T-helper 1 cell (primary cell): ENCODE data around the gene FOXF1.

Experiments
- DNase-seq, 5 donors: peaks; one replicate each; pipeline ENCODE4 v3.0.0-alpha.2; 2012 to 2020

FOXF1 gene

DNA sequence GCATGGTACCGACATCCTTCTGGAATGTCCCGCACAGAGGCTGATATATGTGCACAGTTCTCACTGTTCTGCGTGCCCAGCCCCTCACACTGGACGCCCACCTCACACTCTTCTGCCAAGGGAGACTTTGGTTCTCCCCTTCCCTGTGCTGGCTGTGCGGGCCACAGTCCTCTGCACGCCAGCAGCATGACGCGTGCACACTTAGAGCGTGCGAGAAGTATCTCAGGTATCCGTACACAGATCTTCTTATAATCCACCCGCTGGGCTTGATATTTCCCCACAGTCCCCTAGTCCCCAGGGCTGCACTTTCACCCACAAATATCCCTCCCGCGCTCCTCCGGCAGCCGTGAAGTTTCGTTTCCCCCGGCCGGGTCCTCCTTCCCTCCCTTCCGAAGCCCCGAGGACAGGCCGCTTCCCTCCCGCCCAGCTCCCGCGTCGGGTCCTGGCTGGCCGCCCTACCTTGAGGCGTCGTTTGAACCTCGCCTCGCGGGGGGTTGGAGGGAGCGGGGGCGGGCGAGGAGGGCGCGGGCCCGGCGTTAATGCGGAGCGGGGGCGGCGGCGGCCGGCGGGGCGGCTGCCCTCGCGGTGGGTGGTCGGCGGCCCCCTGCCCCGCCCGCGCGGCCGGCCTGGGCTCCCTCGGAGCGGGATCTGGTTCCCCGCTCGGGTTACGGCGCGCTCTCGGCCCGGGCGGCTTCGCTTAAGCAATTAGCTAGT is 5.0 kb upstream of the FOXF1 start:
- no peak for DNase-seq

DNA sequence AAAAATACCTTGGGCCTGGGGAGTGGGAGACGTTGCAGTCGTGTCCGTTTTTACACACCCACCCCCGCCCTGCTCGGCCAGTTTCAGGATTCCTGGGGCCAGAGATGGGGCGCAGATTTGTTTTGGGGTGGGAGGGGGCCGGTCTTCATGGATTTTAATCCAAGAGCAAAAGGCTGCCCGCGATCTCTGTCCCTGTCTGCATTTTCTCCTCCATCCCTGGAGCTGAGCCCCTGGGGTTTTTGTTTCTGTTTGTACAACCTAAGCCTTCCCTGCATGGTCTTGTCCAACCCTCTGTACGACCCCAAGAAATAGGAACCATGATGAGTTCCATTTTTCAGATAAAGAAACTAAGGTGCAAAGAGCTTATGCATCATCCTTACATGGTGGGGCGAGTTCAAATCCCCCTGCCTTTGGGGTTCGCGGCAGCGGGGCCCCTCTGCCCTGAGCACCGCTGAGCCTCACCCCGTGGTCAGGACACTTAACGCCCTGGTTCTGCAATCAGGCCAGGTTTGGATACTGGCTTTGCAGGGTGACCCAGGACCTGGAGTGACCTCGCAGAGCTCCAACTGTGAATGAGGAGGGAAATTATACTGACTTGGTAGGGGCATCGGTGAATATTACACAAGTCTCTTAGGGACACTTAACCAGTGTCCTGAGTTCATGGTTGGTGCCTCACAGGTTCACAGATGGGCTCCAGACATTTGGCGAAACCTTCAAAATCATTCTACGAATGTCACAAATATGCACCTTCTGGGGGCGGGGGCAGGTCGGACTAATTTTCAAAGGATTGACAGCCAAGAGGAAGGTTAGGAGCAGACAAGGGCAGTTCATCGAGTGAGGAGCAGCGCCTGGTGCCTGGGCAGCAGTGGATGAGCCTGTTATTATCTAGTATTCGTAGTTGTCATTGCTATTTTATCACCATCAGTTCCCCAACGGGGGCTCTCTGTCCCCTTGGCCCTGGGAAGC is 4.1 kb upstream of the FOXF1 start:
- no peak for DNase-seq

DNA sequence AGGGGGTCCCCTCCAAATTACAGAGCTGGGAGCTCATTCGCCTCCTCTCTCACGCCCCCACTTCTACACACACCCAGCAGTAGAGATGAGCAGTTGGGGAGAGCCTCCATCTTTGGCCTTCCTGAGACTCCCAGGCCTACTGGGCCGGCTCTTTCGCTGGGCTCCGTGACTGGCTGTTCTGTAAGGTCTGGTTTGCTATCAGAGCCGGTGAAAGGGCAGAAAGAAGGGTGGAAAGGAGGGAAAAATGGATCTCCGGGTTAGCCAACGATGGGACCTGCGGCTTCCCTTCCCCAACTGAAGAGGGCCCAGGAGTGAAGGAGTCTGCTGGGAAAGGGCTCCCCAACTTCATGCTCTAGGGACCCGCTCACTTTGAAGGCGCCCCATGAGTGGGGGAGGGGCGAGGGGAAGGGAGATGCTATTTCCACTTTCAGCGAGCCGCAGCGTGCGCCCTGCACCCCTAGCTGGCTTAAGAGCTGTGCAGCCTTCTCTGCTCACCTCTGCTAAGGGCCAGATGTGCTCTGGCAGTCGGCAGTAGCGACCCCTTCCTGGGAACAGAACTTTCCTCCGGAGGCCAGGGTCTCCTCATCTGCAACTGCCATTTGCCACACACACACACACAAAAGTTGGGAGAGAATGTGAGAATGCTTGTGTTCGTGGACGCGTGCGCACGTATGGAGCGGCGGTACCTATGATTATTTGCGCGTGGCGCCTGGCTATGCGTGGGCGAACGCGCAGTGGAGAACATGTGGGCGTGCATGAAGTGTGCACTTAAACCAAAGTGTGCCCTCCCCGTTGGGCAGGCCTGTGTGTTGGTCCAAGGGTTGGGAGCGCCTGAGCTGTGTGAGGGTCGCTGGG is 2.9 kb upstream of the FOXF1 start:
- no peak for DNase-seq

DNA sequence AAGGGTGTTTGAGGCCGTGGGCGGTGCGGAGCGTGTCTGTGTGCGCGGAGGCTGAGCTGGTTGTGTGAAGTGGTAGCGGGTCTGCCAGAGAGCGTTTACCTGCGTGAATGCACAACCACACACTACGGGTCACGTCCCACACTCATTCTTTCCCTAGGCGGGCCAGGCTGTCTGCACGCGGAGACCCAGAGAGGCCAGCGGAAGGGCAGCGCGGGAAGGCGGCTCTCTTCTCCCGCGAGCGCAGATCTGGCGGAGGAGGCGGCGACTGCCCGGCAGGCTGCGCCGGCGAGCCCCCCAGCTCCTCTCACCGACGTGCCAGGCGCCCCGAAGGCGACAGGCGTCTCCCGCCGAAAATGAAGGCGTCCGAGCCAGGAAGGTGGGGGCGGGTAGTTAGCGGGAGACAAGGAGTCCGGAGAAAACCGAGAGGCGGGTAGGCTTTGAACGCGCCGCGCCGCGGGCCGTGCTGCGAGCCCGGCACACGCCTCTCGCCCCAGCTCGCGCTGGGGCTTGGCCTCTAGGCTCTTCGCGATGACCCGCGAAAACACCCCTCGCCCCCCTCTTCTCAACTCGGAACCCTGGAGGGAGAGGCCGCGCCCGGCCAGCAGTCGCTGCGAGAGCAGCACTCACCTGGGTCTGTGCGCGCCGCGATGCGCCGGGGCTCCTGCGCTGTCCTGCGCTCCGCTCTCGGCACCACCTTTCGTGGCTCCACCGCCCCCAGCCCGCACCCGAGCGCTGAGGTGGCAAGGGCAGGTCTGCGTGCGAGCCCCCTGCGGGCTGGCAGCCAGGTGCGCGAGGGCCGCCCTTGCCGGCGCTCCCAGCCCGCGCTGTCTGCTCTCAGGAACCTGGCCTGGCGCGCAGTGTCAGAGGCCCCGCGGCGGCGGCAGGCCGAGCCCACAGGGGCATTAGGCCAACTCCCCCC is 2.0 kb upstream of the FOXF1 start:
- no peak for DNase-seq

DNA sequence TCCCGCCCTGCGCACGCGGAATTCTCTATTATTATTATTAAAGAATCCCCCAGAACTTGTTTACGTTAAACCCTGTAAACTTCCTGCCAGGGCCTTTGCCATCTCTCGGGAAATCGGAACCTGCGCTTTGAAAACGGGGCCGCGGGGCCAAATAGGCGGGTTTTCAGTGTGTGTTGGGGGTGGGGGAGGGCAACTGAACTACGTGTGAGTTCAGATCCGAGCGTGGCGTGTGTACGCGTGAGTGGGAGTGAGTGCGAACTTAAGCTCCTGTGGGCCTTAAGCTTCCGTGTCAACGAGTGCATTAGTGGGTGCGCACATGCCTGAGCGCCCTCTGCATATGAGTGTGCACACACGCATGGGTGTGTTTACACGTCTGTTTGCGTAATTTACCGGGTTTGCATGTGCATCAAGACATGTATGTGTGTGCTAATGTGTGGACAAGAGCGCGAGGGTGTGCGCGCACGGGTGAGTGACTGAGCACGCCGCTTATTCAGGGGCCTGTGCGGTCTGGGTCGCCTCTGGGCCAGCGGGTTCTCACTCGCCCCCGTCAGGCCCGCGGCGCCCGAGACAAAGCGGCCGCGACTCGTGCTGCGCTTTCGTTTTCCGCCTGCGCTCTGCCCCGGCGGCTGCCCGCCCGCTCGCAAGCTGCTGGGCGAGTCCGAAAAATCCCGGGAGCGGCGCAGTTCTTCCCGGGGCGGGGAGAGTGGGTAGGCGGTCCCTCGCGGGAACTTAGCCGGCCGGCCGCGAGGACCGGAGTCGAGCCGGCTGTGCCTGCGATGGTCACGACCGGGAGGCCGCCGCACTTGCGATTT is 1.2 kb upstream of the FOXF1 start:
- DNase-seq: peak in 1 of 5 donors; percentile 35

DNA sequence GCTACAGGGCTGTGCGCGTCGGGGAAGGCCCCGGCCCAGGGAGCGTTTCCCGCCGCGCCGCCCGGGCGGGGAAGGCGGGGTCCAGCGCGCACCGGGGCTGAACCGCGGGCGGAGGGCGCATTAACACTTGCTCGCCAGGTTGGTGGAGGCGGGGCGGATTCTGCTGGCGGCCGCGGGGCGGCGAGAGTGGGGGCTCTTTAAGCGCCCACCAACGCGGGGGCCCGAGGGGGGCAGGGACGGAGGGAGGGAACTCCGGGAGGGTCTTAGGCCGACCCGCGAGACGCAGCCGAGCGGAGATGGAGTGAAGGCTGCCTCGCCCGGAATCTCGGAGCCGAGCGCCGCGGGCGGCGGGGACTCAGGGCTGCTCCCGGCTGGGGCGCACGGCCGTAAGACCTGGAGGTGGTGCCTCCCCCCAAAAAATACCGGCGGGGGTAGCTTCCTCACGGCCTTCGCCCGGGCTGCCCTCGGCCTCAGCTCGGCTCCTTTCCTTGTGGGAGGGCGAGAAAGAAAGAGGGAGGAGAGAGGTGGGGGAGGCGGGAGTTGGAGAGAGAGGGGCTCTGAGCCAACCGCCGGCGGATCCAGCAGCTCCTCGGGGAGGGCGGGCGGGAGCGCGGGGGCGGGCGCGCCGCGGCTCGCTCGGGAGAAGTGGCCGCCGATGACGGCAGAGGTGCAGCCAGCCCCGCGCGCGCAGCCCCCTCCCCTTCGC is 415 bp upstream of the FOXF1 start:
- DNase-seq: no peak

GRCh38 chr16:86511317-86512161 is 1.2 kb downstream of the FOXF1 start:
- DNase-seq: no peak

- DNase-seq: no peak
These were observed 2.1 kb downstream of the FOXF1 start for GRCh38 chr16:86512301-86512859.

DNA sequence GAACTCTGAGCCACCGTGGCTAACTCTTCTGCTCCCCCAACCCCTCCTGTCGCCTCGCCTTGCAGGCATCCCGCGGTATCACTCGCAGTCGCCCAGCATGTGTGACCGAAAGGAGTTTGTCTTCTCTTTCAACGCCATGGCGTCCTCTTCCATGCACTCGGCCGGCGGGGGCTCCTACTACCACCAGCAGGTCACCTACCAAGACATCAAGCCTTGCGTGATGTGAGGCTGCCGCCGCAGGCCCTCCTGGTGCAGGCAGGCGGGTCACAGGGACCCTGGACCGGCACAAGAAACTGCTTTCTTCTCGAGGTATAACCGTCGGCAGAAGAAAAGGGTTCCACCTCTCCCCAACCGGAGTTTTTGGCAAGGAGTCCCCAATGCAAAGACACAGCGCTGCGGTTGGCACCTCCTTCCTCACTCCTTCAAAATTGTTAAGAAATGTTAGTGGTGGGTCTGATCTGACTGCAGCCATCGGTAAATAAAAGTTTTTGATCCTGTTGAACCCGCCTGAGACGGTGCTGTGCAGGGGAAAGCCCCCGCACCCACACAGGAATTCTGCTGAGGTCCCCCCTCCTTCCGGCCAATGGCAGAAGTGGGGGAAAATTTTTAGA is 2.6 kb downstream of the FOXF1 start:
- no peak for DNase-seq

- no peak for DNase-seq
These were observed 3.3 kb downstream of the FOXF1 start for GRCh38 chr16:86513471-86514277.

- no peak for DNase-seq
These were observed 4.4 kb downstream of the FOXF1 start for GRCh38 chr16:86514481-86515376.

GRCh38 chr16:86515413-86515776 is 5.1 kb downstream of the FOXF1 start:
- no peak for DNase-seq

- no peak for DNase-seq
These were observed 5.7 kb downstream of the FOXF1 start for GRCh38 chr16:86515777-86516622.

- no peak for DNase-seq
These were observed 6.3 kb downstream of the FOXF1 start for GRCh38 chr16:86516623-86517003.

DNA sequence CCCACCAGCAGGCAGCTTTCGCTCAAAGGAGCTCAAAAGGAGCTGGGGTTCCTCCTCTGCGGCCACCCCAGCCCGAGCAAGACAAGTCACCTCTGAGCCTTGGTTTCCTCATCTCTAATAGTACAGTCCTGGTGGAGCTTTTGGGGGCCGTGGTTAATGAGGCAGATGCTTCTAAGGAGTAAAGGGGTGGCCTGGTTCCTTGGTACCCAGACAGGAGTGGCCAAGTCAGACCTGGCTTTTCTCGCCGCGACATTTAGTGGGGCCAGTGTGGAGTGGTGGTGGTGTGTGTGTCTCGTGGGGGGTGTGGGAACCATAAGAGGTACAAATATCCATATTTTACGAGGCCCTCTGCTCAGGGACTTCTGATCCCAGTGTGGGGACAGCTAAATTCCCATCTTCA is 6.7 kb downstream of the FOXF1 start:
- no peak for DNase-seq
